Measurements from ENCODE around the gene CD99.

DNA sequence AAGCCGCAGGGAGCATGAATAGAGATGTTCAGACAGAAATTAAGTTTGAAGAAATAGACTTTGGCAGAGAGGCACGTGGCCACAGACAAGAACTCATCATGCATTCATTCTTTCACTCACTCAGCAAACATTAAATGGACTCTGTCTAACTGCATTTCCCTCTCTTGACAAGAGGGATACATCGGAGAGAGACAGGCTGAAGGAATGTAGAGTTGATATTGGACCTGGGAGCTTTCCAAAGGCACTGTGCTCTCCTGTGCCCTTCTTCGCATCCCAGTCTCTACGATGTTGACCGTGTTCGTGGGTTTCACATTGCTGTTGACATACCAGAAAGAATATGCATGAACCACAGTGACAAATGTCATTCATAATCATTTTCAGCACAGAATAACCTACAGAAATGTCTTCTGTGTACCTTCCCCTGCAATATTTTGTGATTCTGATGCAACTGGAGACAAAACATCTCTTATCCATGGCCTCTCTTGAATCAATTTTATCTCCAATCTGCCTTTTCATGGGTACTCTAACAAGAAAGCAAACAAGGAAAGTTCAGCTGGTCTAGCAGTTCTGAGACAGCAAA lies 34.7 kb upstream of the CD99 start:
- TF ChIP-seq, protein P1, sequence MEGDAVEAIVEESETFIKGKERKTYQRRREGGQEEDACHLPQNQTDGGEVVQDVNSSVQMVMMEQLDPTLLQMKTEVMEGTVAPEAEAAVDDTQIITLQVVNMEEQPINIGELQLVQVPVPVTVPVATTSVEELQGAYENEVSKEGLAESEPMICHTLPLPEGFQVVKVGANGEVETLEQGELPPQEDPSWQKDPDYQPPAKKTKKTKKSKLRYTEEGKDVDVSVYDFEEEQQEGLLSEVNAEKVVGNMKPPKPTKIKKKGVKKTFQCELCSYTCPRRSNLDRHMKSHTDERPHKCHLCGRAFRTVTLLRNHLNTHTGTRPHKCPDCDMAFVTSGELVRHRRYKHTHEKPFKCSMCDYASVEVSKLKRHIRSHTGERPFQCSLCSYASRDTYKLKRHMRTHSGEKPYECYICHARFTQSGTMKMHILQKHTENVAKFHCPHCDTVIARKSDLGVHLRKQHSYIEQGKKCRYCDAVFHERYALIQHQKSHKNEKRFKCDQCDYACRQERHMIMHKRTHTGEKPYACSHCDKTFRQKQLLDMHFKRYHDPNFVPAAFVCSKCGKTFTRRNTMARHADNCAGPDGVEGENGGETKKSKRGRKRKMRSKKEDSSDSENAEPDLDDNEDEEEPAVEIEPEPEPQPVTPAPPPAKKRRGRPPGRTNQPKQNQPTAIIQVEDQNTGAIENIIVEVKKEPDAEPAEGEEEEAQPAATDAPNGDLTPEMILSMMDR (conservative IDR thresholded peaks at IDR 0.05 in 1 of 2, IDR thresholded peaks at IDR 0.05 in 1 of 2; ENCODE audit: low read depth in 1 of 2, low read length in 2 of 2), result no peak
- no peak for TF ChIP-seq EZH2 (IDR thresholded peaks at IDR 0.05; ENCODE audit: low read length, missing control alignments)

Measured in fibroblast of lung (primary cell).